Smooth muscle cell of the pulmonary artery (primary cell): ENCODE results near the gene SI. TPM values are rescaled to one million over a fixed set of nuclear protein-coding genes. Genes with fewer than 3 reads are reported as not detected.

Source experiments
- total RNA-seq: library from RNA; depleted of rRNA; stranded (reverse); fragments of >200 nt; gene quantifications from 2 replicates; pipeline ENCODE4 v1.2.3, GENCODE V29; 2014

The SI gene
- not detected in 2 replicates for total RNA-seq

GRCh38 chr3:165078293-165078692, at the start of gene SI:
TSS of gene SI (minus strand) at chr3:165078496. CDS start at chr3:165076012, 2,484 bp downstream.

Other genes starting within 250 kb of the SI start
- 0.03 TPM in 1 of 2 replicates, not detected in the other for gene SLITRK3, start 117.9 kb upstream of the SI start, total RNA-seq